Hepatocyte (in vitro differentiated cells): ENCODE measurements around the gene IRF8.

ENCODE experiments used
- EZH2 ChIP-seq: fragments of 200-600 bp; sonication (generic); IDR thresholded peaks from 2 replicates; pipeline ENCODE4 v1.6.1; 2016; ENCODE audit warnings: antibody characterized with exemption, mild to moderate bottlenecking, borderline replicate concordance
- EZH2phosphoT487 ChIP-seq: fragments of 200-600 bp; sonication (generic); IDR thresholded peaks from one replicate; pipeline ENCODE4 v1.6.1; 2018; ENCODE audit warnings: antibody characterized with exemption, mild to moderate bottlenecking, low read depth, moderate library complexity; ENCODE audit not compliant: unreplicated experiment, severe bottlenecking
- TF ChIP-seq, protein P1 (sequence below): fragments of 200-600 bp; sonication (generic); IDR thresholded peaks from 2 replicates; pipeline ENCODE4 v1.5.1; 2016; ENCODE audit warnings: antibody characterized with exemption, mild to moderate bottlenecking; ENCODE audit not compliant: poor library complexity

DNA sequence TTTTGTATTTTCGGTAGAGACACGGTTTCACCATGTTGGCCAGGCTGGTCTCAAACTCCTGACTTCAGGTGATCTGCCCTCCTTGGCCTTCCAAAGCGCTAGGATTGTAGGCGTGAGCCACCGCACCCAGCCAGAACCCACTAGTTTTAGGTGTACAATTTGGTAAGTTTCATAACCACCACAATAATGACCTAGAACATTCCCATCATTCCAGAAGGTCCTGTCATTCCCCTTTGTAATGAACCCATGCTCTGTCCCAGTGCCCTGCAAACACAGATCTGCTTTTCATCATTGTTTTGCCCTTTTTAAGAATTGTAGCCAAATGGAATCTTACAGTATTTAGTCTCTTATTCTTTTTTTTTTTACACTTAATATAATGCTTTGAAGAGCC, 35.6 kb upstream of the IRF8 start:
- TF ChIP-seq, protein P1, sequence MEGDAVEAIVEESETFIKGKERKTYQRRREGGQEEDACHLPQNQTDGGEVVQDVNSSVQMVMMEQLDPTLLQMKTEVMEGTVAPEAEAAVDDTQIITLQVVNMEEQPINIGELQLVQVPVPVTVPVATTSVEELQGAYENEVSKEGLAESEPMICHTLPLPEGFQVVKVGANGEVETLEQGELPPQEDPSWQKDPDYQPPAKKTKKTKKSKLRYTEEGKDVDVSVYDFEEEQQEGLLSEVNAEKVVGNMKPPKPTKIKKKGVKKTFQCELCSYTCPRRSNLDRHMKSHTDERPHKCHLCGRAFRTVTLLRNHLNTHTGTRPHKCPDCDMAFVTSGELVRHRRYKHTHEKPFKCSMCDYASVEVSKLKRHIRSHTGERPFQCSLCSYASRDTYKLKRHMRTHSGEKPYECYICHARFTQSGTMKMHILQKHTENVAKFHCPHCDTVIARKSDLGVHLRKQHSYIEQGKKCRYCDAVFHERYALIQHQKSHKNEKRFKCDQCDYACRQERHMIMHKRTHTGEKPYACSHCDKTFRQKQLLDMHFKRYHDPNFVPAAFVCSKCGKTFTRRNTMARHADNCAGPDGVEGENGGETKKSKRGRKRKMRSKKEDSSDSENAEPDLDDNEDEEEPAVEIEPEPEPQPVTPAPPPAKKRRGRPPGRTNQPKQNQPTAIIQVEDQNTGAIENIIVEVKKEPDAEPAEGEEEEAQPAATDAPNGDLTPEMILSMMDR, result no peak
- TF ChIP-seq EZH2phosphoT487 (no peak), EZH2 (no peak)
